PC-3 (cell line): ENCODE measurements around the gene STEAP2. TPM values are rescaled to one million over a fixed set of nuclear protein-coding genes. Genes with fewer than 3 reads are reported as not detected.
A peak's percentile ranks its signal among the peaks of the same experiment; 100 is the strongest.

ENCODE experiments used
- ATAC-seq: fragments of 200-7000 bp; cut with Tn5 transposase; 2 replicates; pipeline ENCODE4 v1.9.1; 2020; ENCODE audit warnings: mild to moderate bottlenecking, moderate library complexity
- BruUV-seq: library from RNA; stranded (reverse); fragments of 400-500 nt; replicated peaks from 2 replicates; lab custom pipeline; 2021; lab: Mats Ljungman, UMichigan
- CTCF ChIA-PET: fragments of 300-600 bp; sonication (Branson Sonifier 250); formaldehyde crosslinking; loops from one replicate; lab custom pipeline; 2022; ENCODE audit warnings: antibody characterized with exemption; lab: Charles Lee
- POLR2A ChIA-PET: fragments of 300-600 bp; sonication (Branson Sonifier 250); formaldehyde crosslinking; loops from one replicate; lab custom pipeline; 2022; ENCODE audit warnings: antibody characterized with exemption; ENCODE audit not compliant: unreplicated experiment; lab: Charles Lee
- DNase-seq: peaks from one replicate; pipeline ENCODE4 v3.0.0-alpha.2; 2015
- H2AFZ ChIP-seq: fragments of 300-600 bp; sonication (generic); 2 replicates; pipeline ENCODE4 v1.6.0; 2016; ENCODE audit warnings: antibody characterized with exemption, low read length
- H3F3A ChIP-seq: fragments of 300-600 bp; sonication (generic); one replicate; pipeline ENCODE4 v1.6.0; 2017; ENCODE audit warnings: antibody characterized with exemption, low read length, control low read depth, mild to moderate bottlenecking; ENCODE audit not compliant: unreplicated experiment
- H3K27ac ChIP-seq: fragments of 300-600 bp; sonication (generic); 2 replicates; pipeline ENCODE4 v1.5.1; 2016; ENCODE audit warnings: mild to moderate bottlenecking, low read length
- H3K27me3 ChIP-seq: fragments of 300-600 bp; sonication (generic); 2 replicates; pipeline ENCODE4 v1.6.1; 2016; ENCODE audit warnings: low read length, mixed read lengths
- H3K36me3 ChIP-seq: fragments of 300-600 bp; sonication (generic); 2 replicates; pipeline ENCODE4 v1.6.1; 2016; ENCODE audit warnings: low read depth, mixed run types, low read length, mixed read lengths
- H3K4me1 ChIP-seq: fragments of 300-600 bp; sonication (generic); 2 replicates; pipeline ENCODE4 v1.5.1; 2016; ENCODE audit warnings: low read length; ENCODE audit not compliant: insufficient read depth
- H3K4me2 ChIP-seq: fragments of 300-600 bp; sonication (generic); 2 replicates; pipeline ENCODE4 v1.6.0; 2016; ENCODE audit warnings: low read length
- H3K4me3 ChIP-seq: fragments of 300-600 bp; sonication (generic); 2 replicates; pipeline ENCODE4 v1.5.1; 2016; ENCODE audit warnings: mild to moderate bottlenecking, low read length, mixed read lengths
- H3K79me2 ChIP-seq: fragments of 300-600 bp; sonication (generic); 2 replicates; pipeline ENCODE4 v1.6.1; 2017; ENCODE audit warnings: low read length, mixed read lengths
- H3K9ac ChIP-seq: fragments of 300-600 bp; sonication (generic); 2 replicates; pipeline ENCODE4 v1.6.0; 2016; ENCODE audit warnings: mild to moderate bottlenecking, low read length
- H3K9me2 ChIP-seq: fragments of 300-600 bp; sonication (generic); replicated peaks from 2 replicates; pipeline ENCODE4 v1.6.1; 2016; ENCODE audit warnings: mixed run types, low read length, mixed read lengths
- H3K9me3 ChIP-seq: fragments of 300-600 bp; sonication (generic); 2 replicates; pipeline ENCODE4 v1.6.1; 2016; ENCODE audit warnings: low read length, mixed read lengths
- H4K20me1 ChIP-seq: fragments of 300-600 bp; sonication (generic); 2 replicates; pipeline ENCODE4 v1.6.1; 2016; ENCODE audit warnings: low read length, mixed read lengths
- CTCF ChIP-seq: fragments of 300-600 bp; sonication (generic); conservative IDR thresholded peaks from 2 replicates; pipeline ENCODE4 v1.5.1; 2017; ENCODE audit warnings: antibody characterized with exemption, low read depth, mild to moderate bottlenecking, low read length
- EZH2 ChIP-seq: fragments of 300-600 bp; sonication (generic); IDR thresholded peaks from one replicate; pipeline ENCODE4 v1.6.1; 2017; ENCODE audit warnings: antibody characterized with exemption, mild to moderate bottlenecking, low read length; ENCODE audit not compliant: unreplicated experiment
- EZH2phosphoT487 ChIP-seq: fragments of 300-600 bp; sonication (generic); IDR thresholded peaks from 2 replicates; pipeline ENCODE4 v1.6.1; 2018; ENCODE audit warnings: mild to moderate bottlenecking, antibody characterized with exemption, low read length, borderline replicate concordance
- intact Hi-C: fragments of 100-400 bp; cut with micrococcal nuclease; formaldehyde crosslinking; loops from 2 replicates; pipeline ENCODE4 v1.9.0; 2023
- total RNA-seq: library from RNA; depleted of rRNA; stranded (reverse); fragments of >200 nt; gene quantifications from 2 replicates; pipeline ENCODE4 v1.2.3, GENCODE V29; 2014

The STEAP2 gene
- total RNA-seq, 1 experiment from 2014 or later = 7.0 TPM

DNA sequence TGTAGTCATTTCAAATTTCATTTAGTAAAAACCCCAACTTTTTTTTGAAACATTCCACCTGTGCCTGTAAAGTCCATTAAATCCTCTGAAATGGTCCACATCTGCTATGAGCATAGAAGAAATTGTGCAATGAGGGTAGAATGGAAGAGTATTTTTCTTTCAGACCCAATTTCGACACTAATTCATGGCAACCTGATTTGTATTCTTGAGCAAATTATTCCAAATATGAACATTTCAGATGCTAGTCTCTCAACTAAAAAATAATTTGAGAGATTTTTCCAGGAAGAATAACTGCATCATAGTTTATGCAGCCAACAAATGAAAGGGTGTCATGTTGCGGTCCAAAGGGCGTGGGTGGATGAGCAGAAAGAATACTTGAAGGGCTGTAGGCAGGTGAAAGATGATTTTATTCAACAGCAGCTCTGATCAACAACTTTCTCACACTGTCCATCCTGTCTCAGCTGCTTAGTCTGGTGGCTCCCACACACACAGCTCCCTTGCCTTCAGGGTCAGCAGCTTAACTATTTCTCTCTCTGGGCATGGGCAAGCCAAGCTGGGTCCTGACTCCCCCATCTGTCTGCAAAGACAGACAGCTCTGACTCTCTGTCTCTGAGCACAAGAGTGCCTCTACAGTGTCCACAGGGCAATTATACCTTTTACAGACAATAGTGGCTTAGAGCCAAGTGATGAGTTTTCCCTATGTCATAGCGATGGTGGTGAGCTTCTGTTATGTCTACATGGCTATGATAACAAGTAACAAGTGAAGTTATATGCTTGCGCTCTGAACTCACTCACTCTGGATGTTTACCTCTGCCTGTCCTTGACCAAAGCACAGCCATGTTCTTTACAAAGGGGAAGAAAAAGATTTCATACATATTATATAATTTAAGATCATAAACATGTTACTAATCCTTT lies 11.5 kb downstream of the STEAP2 start:
- intact Hi-C loops = no loop called here
- CTCF ChIA-PET = no interaction called here

DNA sequence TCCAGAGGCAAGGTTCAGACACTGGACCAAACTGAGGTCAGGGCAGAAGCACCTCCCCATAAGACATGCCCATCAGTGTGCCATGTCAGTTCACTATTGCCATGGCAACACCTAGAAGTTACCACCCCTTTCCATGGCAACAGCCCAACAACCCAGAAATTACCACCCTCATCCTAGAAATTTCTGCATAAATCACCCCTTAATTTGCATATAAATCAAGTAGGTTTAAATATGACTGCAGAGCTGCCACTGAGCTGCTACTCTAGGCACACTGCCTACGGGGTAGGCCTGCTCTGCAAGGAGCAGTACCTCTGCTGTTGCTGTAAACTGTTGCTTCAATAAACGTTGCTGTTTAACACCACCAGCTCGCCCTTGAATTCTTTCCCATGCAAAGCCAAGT lies 12.7 kb downstream of the STEAP2 start:
- no TSS peak for BruUV-seq
- Histone ChIP-seq H2AFZ (no peak overlapping the region), H3K27me3 (no peaks in the 10 kb centered on the region), H3K36me3 (no peaks in the 10 kb centered on the region), H3K27ac (no peak overlapping the region), H3F3A (no peaks in the 10 kb centered on the region), H3K4me2 (no peak overlapping the region), H3K9me3 (no peaks in the 10 kb centered on the region), H3K4me3 (no peak overlapping the region), H3K9ac (no peak overlapping the region), H4K20me1 (no peaks in the 10 kb centered on the region), H3K4me1 (peaks cover 9% of the 10 kb centered on the region; the same call in 1 of the 2 replicates), H3K79me2 (no peaks in the 10 kb centered on the region), H3K9me2 (no peaks in the 10 kb centered on the region)
- CTCF ChIA-PET = no interaction called here
- no peak for TF ChIP-seq EZH2phosphoT487
- TF ChIP-seq EZH2 = no peak
- no peak for TF ChIP-seq CTCF
- POLR2A ChIA-PET = interaction anchor here (0.6 kb wide), 1 partner anchor 1915 kb away, joined by 4 read pairs; no protein-coding TSS in a partner anchor
- ATAC-seq (no peak), DNase-seq (no peak)
- intact Hi-C loops = no loop called here

More for the DNA sequence above, 11.5 kb downstream of the STEAP2 start:
- Histone ChIP-seq H3K9me2 (no peaks in the 10 kb centered on the region), H3K27ac (0 out of 2 replicates have a peak overlapping the region, but pooled peaks have one; percentile 5), H2AFZ (no peak overlapping the region), H3K79me2 (0 out of 2 replicates have a peak, but pooled peaks cover 5% of the 10 kb centered on the region), H4K20me1 (no peaks in the 10 kb centered on the region), H3F3A (no peaks in the 10 kb centered on the region), H3K4me2 (no peak overlapping the region), H3K9me3 (no peaks in the 10 kb centered on the region), H3K36me3 (no peaks in the 10 kb centered on the region), H3K27me3 (no peaks in the 10 kb centered on the region), H3K4me1 (peaks cover 9% of the 10 kb centered on the region; the same call in 1 of the 2 replicates), H3K4me3 (no peak overlapping the region), H3K9ac (no peak overlapping the region)
- BruUV-seq = no TSS peak
- TF ChIP-seq CTCF (no peak), EZH2 (no peak), EZH2phosphoT487 (no peak)
- POLR2A ChIA-PET = interaction anchor here (0.7 kb wide), 1 partner anchor 11 kb away, joined by 5 read pairs; the partner anchor contains the start of gene STEAP2
- peak; percentile 43 for ATAC-seq
- DNase-seq = peak; percentile 40

DNA sequence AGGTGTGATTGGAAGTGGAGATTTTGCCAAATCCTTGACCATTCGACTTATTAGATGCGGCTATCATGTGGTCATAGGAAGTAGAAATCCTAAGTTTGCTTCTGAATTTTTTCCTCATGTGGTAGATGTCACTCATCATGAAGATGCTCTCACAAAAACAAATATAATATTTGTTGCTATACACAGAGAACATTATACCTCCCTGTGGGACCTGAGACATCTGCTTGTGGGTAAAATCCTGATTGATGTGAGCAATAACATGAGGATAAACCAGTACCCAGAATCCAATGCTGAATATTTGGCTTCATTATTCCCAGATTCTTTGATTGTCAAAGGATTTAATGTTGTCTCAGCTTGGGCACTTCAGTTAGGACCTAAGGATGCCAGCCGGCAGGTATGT lies 13.6 kb downstream of the STEAP2 start:
- ATAC-seq = no peak
- no peaks in the 10 kb centered on the region for H3F3A ChIP-seq
- TF ChIP-seq EZH2phosphoT487 = no peak
- TF ChIP-seq EZH2 = no peak
- TF ChIP-seq CTCF = no peak
- no peaks in the 10 kb centered on the region for H3K79me2 ChIP-seq
- no peaks in the 10 kb centered on the region for H3K27me3 ChIP-seq
- peaks cover 9% of the 10 kb centered on the region; the same call in 1 of the 2 replicates for H3K4me1 ChIP-seq
- intact Hi-C loops = no loop called here
- no peak overlapping the region for H3K27ac ChIP-seq
- H3K9me3 ChIP-seq = no peaks in the 10 kb centered on the region
- POLR2A ChIA-PET = no interaction called here
- no peak overlapping the region for H3K9ac ChIP-seq
- BruUV-seq = no TSS peak
- H4K20me1 ChIP-seq = no peaks in the 10 kb centered on the region
- no peaks in the 10 kb centered on the region for H3K36me3 ChIP-seq
- no peak overlapping the region for H3K4me3 ChIP-seq
- no peak overlapping the region for H3K4me2 ChIP-seq
- H3K9me2 ChIP-seq = no peaks in the 10 kb centered on the region
- CTCF ChIA-PET = no interaction called here
- DNase-seq = no peak
- H2AFZ ChIP-seq = no peak overlapping the region
